K562 (cell line): ENCODE data around the gene TSPAN18. TPM values are rescaled to one million over a fixed set of nuclear protein-coding genes. Genes with fewer than 3 reads are reported as not detected.

Source experiments
- ATAC-seq: fragments of 200-7000 bp; cut with Tn5 transposase; 3 replicates; pipeline ENCODE4 v1.9.1; 2020; ENCODE audit warnings: moderate library complexity
- BruUV-seq: library from RNA; stranded (reverse); fragments of 400-500 nt; replicated peaks from 2 replicates; lab custom pipeline; 2021; lab: Mats Ljungman, UMichigan
- CTCF ChIA-PET: fragments of 300-600 bp; formaldehyde crosslinking; extraction: SDS; loops from one replicate; lab custom pipeline; 2021; ENCODE audit warnings: low intra/inter-chr PET ratio; lab: Yijun Ruan, JAX
- POLR2A ChIA-PET: fragments of 300-600, 350-650 bp; sonication (Branson Sonifier 250); formaldehyde crosslinking; extraction: SDS; loops from one replicate; lab custom pipeline; 2021; ENCODE audit warnings: antibody characterized with exemption, inconsistent platforms; lab: Yijun Ruan, JAX
- DNase-seq, 4 experiments: peaks; one replicate each; pipeline versions ENCODE4 v3.0.0 to v3.0.0-alpha.2; 2011 to 2018; ENCODE audit warnings: low spot score in 3 of 4, mixed read lengths in 3 of 4; ENCODE audit errors: extremely low read depth in 1 of 4
- FAIRE-seq: peaks from 2 replicates; lab custom pipeline; 2011; peaks lifted over from hg19 to GRCh38; lab: Jason Lieb, UNC
- H2AFZ ChIP-seq: 2 replicates; pipeline ENCODE4 v1.6.0; 2011; ENCODE audit warnings: low read depth, low read length, control low read depth, inconsistent platforms
- H3K27ac ChIP-seq: fragments of 200-600 bp; 3 replicates; pipeline ENCODE4 v1.8.0; 2011; ENCODE audit warnings: low read depth, mild to moderate bottlenecking, control low read depth, inconsistent platforms, low read length, moderate library complexity, mixed read lengths; ENCODE audit errors: extremely low read depth
- H3K27me3 ChIP-seq, 2 experiments: fragments of 300-600 bp in 1 of 2; 2 replicates in 1 of 2; 3 replicates in 1 of 2; pipeline versions ENCODE4 v1.6.0 to v1.8.0; 2011; ENCODE audit warnings: inconsistent platforms in 2 of 2, low read length in 2 of 2, mild to moderate bottlenecking in 1 of 2, mixed read lengths in 1 of 2, moderate library complexity in 1 of 2; ENCODE audit not compliant: control insufficient read depth in 2 of 2, insufficient read depth in 2 of 2
- H3K36me3 ChIP-seq: fragments of 300-600 bp; 3 replicates; pipeline ENCODE4 v1.8.0; 2011; ENCODE audit warnings: mild to moderate bottlenecking, low read length, inconsistent platforms; ENCODE audit not compliant: control insufficient read depth, insufficient read depth
- H3K4me1 ChIP-seq, 2 experiments: fragments of 200-600 bp in 1 of 2; replicated peaks in 1 of 2; 2 replicates in 1 of 2; 3 replicates in 1 of 2; pipeline versions ENCODE4 v1.5.1 to v1.8.0; 2011; ENCODE audit warnings: inconsistent platforms in 2 of 2, low read length in 2 of 2, mild to moderate bottlenecking in 1 of 2, mixed read lengths in 1 of 2, moderate library complexity in 1 of 2; ENCODE audit not compliant: control insufficient read depth in 2 of 2, insufficient read depth in 2 of 2
- H3K4me2 ChIP-seq: 2 replicates; pipeline ENCODE4 v1.6.1; 2011; ENCODE audit warnings: low read length, control low read depth, inconsistent platforms, mixed read lengths; ENCODE audit not compliant: insufficient read depth
- H3K4me3 ChIP-seq: fragments of 200-600 bp; sonication (generic), shearing (Covaris generic); 2 replicates; pipeline ENCODE4 v1.5.1; 2016; ENCODE audit warnings: control low read depth, inconsistent platforms
- H3K79me2 ChIP-seq: fragments of 200-600 bp; 3 replicates; pipeline ENCODE4 v1.8.0; 2011; ENCODE audit warnings: low read length, inconsistent platforms; ENCODE audit not compliant: control insufficient read depth, insufficient read depth
- H3K9ac ChIP-seq, 2 experiments: 2 replicates each; pipeline versions ENCODE4 v1.6.0 to v1.6.1; 2011; ENCODE audit warnings: low read depth in 2 of 2, low read length in 2 of 2, control low read depth in 1 of 2, inconsistent platforms in 1 of 2, mild to moderate bottlenecking in 1 of 2, mixed read lengths in 1 of 2; ENCODE audit not compliant: insufficient read depth in 1 of 2
- H3K9me1 ChIP-seq: one replicate; pipeline ENCODE4 v1.6.0; 2011; ENCODE audit warnings: inconsistent platforms, mild to moderate bottlenecking, low read length, moderate library complexity; ENCODE audit not compliant: control insufficient read depth, insufficient read depth
- H3K9me3 ChIP-seq: replicated peaks from 2 replicates; pipeline ENCODE4 v1.5.1; 2011; ENCODE audit warnings: low read depth, low read length, inconsistent platforms; ENCODE audit not compliant: control insufficient read depth, insufficient read depth
- H4K20me1 ChIP-seq: replicated peaks from 2 replicates; pipeline ENCODE4 v1.6.1; 2011; ENCODE audit warnings: low read length, inconsistent platforms, mixed read lengths; ENCODE audit not compliant: control insufficient read depth, insufficient read depth
- BRD4 ChIP-seq: fragments of 200-600 bp; sonication (generic); IDR thresholded peaks from 2 replicates; pipeline ENCODE4 v1.6.1; 2017; ENCODE audit warnings: inconsistent platforms
- DNMT1 ChIP-seq: fragments of 450-650 bp; IDR thresholded peaks from 2 replicates; pipeline ENCODE4 v1.6.1; 2016; ENCODE audit warnings: antibody characterized with exemption, mild to moderate bottlenecking
- E2F8 ChIP-seq: fragments of 450-650 bp; IDR thresholded peaks from 2 replicates; pipeline ENCODE4 v1.7.1; 2018; ENCODE audit warnings: mild to moderate bottlenecking, low read depth; ENCODE audit not compliant: partially characterized antibody
- HEY1 ChIP-seq: fragments of 250-450 bp; sonication (Bioruptor Pico); IDR thresholded peaks from 2 replicates; pipeline ENCODE4 v1.5.0; 2020; ENCODE audit warnings: mild to moderate bottlenecking, moderate library complexity, borderline replicate concordance
- ILF3 ChIP-seq: fragments of 450-650 bp; IDR thresholded peaks from 2 replicates; pipeline ENCODE4 v1.6.1; 2018; ENCODE audit warnings: antibody characterized with exemption, mild to moderate bottlenecking, moderate library complexity, borderline replicate concordance
- MLLT1 ChIP-seq, 2 experiments: fragments of 450-650 bp; IDR thresholded peaks; 2 replicates each; pipeline ENCODE4 v1.6.1; 2016
- PHB2 ChIP-seq: fragments of 450-650 bp; IDR thresholded peaks from 2 replicates; pipeline ENCODE4 v1.6.1; 2017; ENCODE audit warnings: low read depth
- TEAD2 ChIP-seq: fragments of 450-650 bp; IDR thresholded peaks from 2 replicates; pipeline ENCODE4 v1.6.1; 2016; ENCODE audit warnings: missing genetic modification characterization, control low read depth, missing compliant biosample characterization
- U2AF1 ChIP-seq: fragments of 200-400 bp; formaldehyde crosslinking; optimal IDR thresholded peaks from 2 replicates; pipeline ENCODE3; 2017; ENCODE audit warnings: mild to moderate bottlenecking, low read depth, low read length, moderate library complexity
- YY1 ChIP-seq, 3 experiments: IDR thresholded peaks; 2 replicates each; pipeline ENCODE4 v1.6.1; 2011; ENCODE audit warnings: low read length in 2 of 3, mild to moderate bottlenecking in 2 of 3, moderate library complexity in 2 of 3, borderline replicate concordance in 1 of 3, control low read depth in 1 of 3, low read depth in 1 of 3; ENCODE audit not compliant: insufficient read depth in 3 of 3, insufficient replicate concordance in 2 of 3, control insufficient read depth in 1 of 3, insufficient read length in 1 of 3; ENCODE audit errors: extremely low read depth in 1 of 3
- ZBTB17 ChIP-seq: fragments of 450-650 bp; formaldehyde crosslinking; IDR thresholded peaks from 2 replicates; pipeline ENCODE4 v1.4.0; 2020; ENCODE audit warnings: mild to moderate bottlenecking
- ZNF311 ChIP-seq: fragments of 250-450 bp; sonication (Bioruptor Pico); IDR thresholded peaks from 2 replicates; pipeline ENCODE4 v1.4.0; 2020; ENCODE audit warnings: mild to moderate bottlenecking, moderate library complexity
- ZNF561 ChIP-seq: fragments of 450-650 bp; formaldehyde crosslinking; conservative IDR thresholded peaks from 2 replicates; pipeline ENCODE4 v1.4.0; 2020; ENCODE audit warnings: mild to moderate bottlenecking, moderate library complexity
- WGBS: fragments of 100-300 bp; shearing (Covaris generic); methylation state at CpG from one replicate; pipeline ENCODE4 v1.1.6; 2016; ENCODE audit warnings: low coverage, mixed read lengths; ENCODE audit not compliant: insufficient coverage; ENCODE audit errors: missing lambda C conversion rate; 5-methylcytosine and 5-hydroxymethylcytosine counted together
- in situ Hi-C: fragments of 300-500 bp; cut with MboI; formaldehyde crosslinking; loops from 4 replicates; pipeline ENCODE4 v1.15.0; 2018; ENCODE audit warnings: inconsistent platforms, mixed read lengths
- intact Hi-C: fragments of 100-400 bp; cut with micrococcal nuclease; formaldehyde crosslinking; loops from 2 replicates; pipeline ENCODE4 v1.14.2; 2022
- polyA plus RNA-seq, 8 experiments: library from polyadenylated mRNA; depleted of rRNA in 4 of 8; stranded (reverse) in 5 of 8; unstranded in 3 of 8; fragments of >200 nt; fragmentation: Nextera tagmentation in 2 of 8; fragmentation: Illumina TruSeq in 1 of 8; extraction: Ambion mirVana in 2 of 8; extraction: Trizol in 1 of 8; gene quantifications; 2 replicates each; pipeline versions ENCODE4 v1.2.1 to v1.2.3, GENCODE V29; 2011 to 2014; ENCODE audit warnings: inconsistent platforms in 1 of 8, missing spikeins in 1 of 8
- total RNA-seq, 7 experiments: library from RNA; depleted of rRNA in 6 of 7; stranded (reverse); fragments of >200 nt in 6 of 7; fragmentation: Illumina TruSeq in 2 of 7; extraction: Trizol in 2 of 7; gene quantifications; 2 replicates each; pipeline versions ENCODE4 v1.2.1 to v1.2.3, GENCODE V29; 2011 to 2021; ENCODE audit warnings: low replicate concordance in 1 of 7

Gene TSPAN18
- total and polyA plus RNA-seq, 9 of the 15 experiments (the other 6 are each of a cell fraction or from before 2014, with no cell fraction given): 0.17 to 0.35 (median 0.22) TPM; not detected in 4

GRCh38 chr11:44840085-44840478, 113.3 kb downstream of the TSPAN18 start:
- H3K4me2 ChIP-seq: no peak overlapping the region
- intact Hi-C loops: no loop called here
- in situ Hi-C loops: no loop called here
- H2AFZ ChIP-seq: no peak overlapping the region
- no peak for DNase-seq
- no TSS peak for BruUV-seq
- ChIA-PET POLR2A (no interaction called here), CTCF (no interaction called here)
- H3K4me1 ChIP-seq: no peaks in the 10 kb centered on the region
- no peaks in the 10 kb centered on the region for H3K79me2 ChIP-seq
- 4% methylated on average over 3 of the region's 3 CpGs for WGBS
- H3K36me3 ChIP-seq: no peaks in the 10 kb centered on the region
- ATAC-seq: no peak
- H3K27ac ChIP-seq: no peak overlapping the region
- H3K9me3 ChIP-seq: no peaks in the 10 kb centered on the region
- no peaks in the 10 kb centered on the region; the same call in 1 of the 2 replicates for H4K20me1 ChIP-seq
- no peaks in the 10 kb centered on the region for H3K9me1 ChIP-seq
- H3K9ac ChIP-seq: no peak overlapping the region
- no peak overlapping the region for H3K4me3 ChIP-seq
- no peak for TF ChIP-seq ILF3
- no peak for TF ChIP-seq ZNF311 (CRISPR knock-in tag)
- TF ChIP-seq YY1 (IDR thresholded peaks at IDR 0.05; ENCODE audit: borderline replicate concordance in 1 of 3, control insufficient read depth in 1 of 3, extremely low read depth in 1 of 3, insufficient read depth in 3 of 3, insufficient read length in 1 of 3, insufficient replicate concordance in 2 of 3, low read depth in 1 of 3, low read length in 2 of 3): no peak
- TF ChIP-seq E2F8: no peak
- TF ChIP-seq U2AF1: no peak
- TF ChIP-seq ZNF561 (CRISPR knock-in tag): no peak
- no peak for TF ChIP-seq MLLT1 (IDR thresholded peaks at IDR 0.05)
- TF ChIP-seq HEY1 (CRISPR knock-in tag): no peak
- TF ChIP-seq ZBTB17 (CRISPR knock-in tag): no peak
- TF ChIP-seq TEAD2 (tag): no peak
- no peak for TF ChIP-seq PHB2
- no peak for TF ChIP-seq DNMT1
- no peak for TF ChIP-seq BRD4
- FAIRE-seq: no peak
- peaks cover 0 to 14% of the 10 kb centered on the region in 2 experiments; a peak in 1 of 5 replicates for H3K27me3 ChIP-seq
